GM10847 (cell line): ENCODE measurements around the gene ZNF366.

Source experiments
- POLR2A ChIP-seq: IDR thresholded peaks from 2 replicates; pipeline ENCODE4 v1.6.1; 2011; ENCODE audit not compliant: insufficient read length; ENCODE audit errors: extremely low read depth

ZNF366 gene

DNA sequence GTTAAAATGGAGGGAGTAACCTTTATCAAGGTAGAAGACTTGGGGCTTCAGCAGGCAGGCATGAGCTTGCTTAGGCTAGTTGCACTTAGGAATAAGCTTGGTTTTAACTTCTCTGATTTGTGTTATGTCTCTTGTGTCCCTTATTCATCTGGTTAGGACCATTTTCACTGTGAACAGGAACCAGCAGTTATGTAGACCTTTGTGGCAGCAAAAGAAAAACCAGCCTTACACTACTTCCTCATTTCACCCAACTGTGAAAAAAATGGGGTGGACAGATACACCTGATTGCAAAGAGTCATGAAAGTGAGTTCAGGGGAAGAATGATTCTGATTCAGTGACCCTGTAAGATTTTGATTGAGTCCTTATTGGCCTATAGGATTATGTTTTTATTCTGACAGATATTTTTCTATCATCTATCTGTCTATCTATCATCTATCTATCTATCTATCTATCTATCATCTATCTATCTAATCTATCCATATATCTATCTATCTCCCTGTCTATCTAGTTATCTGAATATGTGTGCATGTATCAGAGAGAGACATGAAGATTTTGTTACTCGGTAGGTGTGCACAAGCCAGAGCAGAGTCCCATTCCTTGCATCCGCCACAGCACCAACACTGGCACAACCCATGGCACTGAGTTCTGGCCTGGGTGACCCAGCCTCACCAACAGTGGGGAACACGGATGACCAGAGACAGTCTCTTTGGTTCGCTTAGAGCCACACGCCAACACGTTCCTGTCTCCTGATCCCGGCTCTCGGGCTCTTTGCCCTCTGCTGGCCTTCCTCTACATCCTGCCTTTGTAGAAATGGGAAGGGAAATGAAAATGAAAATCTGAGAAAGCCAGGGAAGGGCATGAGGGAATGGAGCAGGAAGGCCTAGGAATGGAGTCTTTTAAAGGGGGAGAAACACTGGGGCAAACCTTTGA, 1.3 kb upstream of the ZNF366 start:
- no peak for TF ChIP-seq POLR2A

DNA sequence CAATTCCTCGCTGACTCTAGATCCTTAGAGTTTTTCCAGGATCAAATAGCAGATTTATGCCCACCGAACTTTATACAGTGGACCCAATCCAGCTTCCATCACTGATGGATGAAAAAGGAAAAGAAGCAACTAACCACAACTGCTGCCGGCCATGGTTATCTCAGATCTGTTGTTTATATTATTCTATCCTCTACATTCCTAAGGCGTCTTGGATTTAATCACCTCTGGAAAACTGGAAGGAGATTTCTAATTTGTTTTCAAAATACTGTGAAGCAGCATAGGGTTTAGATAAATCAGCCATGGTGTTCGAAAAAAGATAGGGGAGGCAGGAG, 663 bp upstream of the ZNF366 start:
- no peak for TF ChIP-seq POLR2A

DNA sequence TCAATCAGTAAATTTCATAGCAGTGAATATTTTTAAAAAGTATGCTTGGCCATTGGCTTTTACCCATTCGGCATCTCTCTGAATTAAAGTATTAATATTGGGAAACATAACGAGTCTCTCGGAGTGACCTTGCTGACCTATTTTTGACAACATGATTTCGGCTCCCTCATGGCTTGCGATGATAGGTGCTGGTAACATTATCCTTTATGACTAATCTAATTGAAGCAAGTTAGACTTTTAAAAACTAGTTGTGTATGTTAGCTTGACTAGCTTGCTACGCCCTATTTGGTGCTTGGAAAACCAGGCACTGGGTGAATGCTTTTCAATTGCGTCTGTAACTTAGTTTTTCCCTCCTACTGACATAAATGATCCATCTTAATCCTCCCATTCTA, 1.1 kb downstream of the ZNF366 start:
- TF ChIP-seq POLR2A: no peak

DNA sequence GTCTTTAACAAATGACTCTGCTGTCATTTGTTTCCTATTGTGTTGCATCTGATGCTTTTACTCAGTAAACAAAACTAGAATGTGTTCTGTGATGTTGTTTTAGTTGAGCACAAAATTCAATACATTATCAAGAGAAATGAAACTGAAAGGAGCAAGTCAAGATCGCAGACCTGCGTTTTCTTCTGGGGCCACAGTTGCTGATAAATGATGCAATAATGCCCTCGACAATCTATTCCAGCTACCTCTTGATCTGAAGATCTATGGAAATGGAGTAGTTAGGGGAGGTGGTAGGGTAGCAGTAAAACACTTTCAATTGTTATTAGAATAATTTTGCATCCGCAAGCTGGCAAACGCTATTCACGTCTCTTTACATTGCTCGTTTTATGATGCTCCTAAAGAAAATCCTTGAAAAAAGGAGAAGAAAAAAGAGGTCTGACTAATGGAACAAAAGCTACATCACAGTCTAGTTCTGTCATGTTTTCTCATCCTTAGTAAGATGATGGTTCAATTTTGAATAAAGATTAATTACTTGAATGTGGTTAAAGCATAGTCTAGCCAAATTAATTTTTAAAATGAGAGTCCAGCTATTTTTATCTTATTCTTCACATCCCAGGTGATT, 1.6 kb downstream of the ZNF366 start:
- TF ChIP-seq POLR2A: no peak

DNA sequence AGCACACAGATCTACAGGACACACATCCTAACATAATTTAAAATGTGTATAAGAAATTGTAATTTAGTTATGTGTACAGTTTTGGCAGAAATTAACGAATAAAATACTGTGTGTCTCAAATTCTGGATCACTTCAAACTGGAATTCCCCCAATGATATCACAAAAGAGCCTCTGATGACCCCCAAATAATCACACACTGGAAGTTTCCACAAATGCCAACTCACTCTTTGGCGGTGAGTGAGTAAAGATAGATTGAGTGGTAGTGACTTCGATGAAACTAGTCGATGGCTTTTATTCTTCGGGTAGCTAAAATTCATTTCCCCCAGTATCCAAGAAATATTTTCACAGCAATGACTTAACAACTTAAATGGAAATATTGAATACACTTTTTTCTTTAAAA, 2.2 kb downstream of the ZNF366 start:
- TF ChIP-seq POLR2A: no peak

DNA sequence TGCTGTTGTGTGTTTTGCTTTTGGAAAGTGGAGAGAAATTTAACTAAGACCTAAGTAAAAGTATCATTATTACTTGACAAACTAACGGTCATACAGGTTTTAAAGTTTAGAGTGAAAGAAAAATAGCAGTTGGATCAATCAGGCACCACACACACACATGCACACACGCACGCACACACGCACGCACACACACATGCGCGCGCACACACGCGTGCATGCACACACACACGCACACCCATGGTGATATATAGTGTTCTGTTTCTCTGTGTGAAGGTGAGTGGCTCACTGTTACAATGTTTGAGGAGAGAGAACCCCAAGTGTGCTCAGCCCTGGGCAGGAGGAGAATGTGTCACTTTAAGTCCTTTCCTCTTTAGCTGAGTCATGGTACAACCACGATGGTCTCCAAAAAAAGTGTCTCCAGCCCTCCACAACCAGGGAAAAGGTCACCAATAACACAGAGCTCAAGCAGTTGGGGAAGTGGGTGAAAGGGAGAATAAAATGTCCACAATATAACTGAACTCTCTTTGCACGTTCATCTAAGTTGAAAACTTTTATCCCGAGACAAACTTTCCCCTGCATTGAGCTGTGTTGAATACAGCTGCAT, 3.2 kb downstream of the ZNF366 start:
- TF ChIP-seq POLR2A: no peak

DNA sequence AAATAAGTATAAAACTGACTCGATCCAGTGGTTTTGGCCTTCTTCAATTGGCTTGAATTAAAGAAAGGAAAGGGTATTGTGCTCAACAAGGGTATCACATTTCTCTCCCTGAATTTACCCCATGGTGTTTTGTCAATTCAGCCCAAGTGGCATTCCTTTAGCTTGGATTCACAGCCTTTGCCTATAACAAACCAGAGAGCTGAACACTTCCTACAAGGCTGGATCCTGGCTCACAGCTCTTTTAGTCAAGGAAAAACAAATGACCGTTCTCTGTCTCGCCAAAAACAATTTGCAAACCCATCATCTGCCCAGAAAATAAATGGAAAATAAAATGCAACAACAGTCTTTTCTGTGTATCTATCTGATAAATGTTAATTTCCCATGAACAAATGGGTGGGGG, 5.7 kb downstream of the ZNF366 start:
- no peak for TF ChIP-seq POLR2A

DNA sequence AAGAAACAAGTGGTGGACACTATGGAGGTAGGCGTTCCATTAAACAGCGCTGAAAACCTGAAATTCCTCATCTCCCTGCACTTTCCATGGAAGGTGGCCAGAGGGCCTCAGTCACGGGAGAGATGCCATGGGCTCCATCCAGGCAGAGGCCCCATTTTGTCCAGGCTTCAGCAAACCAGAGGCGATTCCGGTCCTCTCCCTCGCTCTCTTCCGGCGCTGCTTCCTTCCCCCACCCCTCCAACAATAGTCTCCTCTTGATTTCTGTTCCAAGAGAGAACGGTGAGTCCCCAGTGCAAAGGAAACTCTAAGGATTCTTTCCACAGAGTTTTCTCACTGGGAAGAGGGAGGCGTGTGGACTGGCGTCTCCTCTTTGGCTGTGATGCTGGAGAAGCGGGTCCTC, 7.5 kb downstream of the ZNF366 start:
- no peak for TF ChIP-seq POLR2A

DNA sequence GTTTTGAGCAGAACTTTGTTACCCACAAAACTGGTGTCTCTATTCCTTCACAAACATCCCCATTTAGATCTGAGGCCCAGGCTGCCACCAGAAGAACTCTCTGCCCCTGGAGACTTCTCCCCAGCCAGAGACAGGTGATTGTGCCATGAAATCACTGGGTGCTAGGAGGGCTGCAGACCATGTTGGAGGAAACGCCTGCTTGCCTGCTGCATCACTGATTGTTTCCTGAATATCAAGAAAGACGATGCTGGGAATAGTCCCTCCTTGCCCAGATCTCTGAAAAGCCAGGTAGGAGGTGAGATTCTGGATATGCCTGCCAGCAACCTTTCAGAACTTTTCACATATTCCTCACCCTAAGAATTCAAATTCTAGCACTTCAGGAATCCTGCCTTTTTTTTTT, 8.1 kb downstream of the ZNF366 start:
- TF ChIP-seq POLR2A: no peak

DNA sequence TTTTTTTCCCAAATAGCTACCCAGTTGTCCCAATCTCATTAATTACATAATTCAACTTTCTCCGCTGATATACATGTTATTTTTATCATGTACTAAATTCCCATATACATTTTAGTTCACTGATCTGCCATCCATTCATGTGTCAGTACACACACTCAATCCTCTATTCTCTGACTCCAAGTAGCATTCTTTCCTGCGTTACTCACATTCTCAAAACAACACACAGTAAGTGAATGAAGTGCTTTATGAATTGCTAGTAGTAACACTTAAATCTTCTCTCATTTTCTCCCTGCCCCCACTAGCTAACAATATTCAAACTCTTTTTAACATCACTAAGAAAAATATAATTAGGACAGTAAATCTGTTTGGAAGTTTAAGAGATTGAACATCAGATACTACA, 8.9 kb downstream of the ZNF366 start:
- no peak for TF ChIP-seq POLR2A

DNA sequence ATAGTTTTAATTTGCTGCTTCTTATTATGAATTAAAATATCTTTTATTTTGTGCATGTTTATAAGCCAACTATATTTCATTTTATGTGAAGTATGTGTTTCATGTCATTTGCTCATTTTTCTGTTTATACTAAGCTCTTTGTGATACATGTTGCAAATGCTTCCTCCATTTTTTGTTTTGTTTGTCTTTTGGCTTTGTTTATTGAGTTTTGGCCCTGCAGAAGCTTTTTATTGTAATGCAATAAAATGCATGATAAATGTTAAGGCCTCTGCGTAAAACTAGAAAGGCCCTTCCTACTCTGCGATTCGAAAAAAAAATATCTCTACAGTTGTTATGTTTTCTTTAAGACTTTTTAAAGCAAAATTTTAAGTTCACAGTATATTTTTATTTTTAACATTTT, 9.4 kb downstream of the ZNF366 start:
- TF ChIP-seq POLR2A: no peak

DNA sequence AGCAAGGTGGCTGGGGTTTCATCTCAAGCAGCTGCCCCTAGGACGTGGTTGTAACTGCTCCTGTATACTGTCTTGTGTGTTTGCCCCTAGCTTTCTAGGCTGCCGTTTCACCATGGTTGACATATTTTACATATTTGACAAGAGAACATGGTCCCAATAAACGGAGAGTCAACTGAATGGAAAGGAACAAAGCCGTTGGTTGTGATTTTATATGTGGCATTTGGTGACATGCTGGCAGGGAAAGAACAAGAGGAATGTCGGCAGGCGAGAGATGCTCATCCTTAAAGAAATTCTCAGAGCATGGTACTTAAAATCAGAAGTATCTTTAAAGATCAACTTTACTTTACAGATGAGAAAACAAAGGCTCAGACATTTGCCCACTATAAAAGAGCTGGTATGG, 11.8 kb downstream of the ZNF366 start:
- no peak for TF ChIP-seq POLR2A

DNA sequence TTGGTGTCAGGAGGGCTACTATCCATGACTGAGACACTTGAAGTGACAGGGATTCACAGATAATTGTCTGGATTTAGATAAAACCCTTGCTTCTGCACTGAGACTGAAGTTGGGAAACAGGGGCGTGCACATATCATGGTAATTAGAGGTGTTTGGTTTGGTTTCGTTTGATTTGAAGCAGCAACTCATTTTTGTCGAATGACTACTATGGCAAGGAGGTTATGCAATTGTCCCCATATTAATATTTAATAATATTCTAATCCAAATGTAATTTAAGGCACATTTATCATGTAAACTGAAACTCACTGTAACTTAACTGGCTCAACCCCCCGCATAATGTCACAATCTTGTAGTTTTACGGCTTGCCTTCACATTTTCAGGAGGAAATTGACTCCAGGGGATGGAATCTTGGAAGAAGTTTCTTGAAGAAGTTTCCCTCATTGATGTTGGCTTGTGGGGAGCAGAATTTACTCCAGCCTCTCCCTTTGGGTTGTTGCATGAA, 12.5 kb downstream of the ZNF366 start:
- no peak for TF ChIP-seq POLR2A

DNA sequence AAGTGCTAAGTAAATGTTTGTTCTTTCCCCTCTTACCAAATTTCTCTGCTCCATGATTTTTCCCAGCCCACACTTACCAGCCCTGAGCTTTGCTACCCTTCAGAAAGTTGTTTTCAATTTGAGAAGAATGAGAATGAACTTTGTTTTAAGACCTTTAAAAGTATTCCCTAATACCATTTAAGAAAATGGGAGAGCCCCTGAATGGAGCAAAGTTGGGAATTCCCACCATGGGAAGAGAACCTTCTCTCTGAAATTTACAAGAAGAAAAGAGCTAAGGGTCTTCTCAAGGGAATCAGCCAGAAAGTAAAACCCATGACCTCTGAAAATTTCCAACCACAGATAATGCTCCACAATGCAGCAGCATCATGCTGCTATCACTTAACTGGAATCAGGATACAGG, 17.7 kb downstream of the ZNF366 start:
- no peak for TF ChIP-seq POLR2A

DNA sequence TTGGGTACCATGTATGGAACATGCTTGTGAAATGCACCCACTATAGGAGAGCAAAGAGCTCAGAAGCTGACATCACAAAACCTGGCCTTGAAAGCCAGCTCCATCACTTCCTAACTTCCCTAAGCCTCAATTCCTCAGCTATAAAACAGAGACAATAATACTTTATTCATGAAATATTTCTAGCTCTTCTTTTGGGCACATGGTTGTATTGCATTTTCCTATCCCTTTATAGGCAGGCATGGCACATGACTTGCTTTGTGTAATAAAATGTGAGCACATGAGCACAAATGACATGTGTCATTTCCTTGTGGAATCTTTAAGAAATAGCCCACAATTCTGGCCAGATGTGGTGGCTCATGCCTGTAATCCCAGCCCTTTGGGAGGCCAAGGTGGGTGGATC, 18.5 kb downstream of the ZNF366 start:
- no peak for TF ChIP-seq POLR2A

DNA sequence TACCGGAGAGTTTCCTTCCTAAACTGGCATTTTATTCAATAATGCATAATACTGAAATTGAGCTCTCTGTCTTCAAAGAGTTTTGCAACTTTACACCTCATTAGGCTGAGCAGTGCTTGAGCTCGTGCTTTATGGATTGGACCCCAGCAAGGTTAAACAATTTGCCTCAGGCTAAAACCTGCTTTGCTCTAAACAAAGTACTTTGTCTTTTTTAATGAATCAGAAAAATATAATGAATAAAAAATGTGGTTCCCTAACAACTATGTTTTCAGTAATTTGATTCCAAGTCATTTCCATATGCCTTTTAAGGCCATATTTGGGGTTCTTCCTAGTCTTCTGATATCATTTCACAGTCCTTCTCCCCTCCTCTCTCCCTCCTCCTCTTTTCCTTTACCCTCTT, 20.0 kb downstream of the ZNF366 start:
- TF ChIP-seq POLR2A: no peak

DNA sequence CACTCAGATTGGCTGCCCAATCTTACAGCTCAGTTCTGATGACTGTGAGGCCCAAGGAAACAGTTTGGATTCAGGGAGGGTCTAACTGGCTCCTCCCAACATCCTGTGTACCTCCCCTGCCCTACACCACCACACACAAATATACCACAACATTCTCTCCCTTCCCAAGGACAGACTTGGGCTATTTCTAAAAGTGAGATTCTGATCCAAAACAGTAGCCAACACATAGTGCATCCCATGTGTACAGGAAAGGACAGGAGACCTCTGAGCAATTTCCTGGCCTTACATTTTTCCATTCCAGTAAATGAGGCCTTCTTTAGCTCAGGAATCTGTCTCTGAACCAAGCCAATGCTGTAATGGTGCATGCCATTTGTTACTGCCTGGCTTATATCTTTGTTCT, 20.8 kb downstream of the ZNF366 start:
- TF ChIP-seq POLR2A: no peak

DNA sequence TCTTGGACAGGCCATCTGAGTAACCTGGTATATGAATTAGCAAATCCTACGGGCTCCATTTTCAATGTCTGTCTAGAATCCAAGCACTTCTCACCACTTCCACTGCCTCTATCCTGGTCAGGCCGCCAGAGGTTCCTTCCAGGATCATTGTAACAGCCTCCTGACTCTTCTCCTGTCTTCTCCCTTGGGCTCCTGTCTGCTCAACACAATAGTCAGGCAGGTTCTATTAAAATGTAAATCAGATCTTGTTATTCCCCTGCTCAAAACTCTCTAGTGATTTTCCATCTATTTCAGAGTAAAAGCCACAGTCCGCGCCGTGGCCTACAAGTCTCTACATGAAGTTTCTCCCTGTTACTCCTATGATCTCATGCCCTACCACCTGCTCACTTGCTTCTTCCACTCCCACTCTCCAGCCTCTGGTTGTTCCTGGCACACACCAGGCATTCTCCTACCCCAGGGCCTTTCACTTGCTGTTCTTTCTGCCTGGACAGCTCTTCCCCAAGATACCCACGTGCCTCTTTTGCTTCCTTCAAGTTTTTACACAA, 21.7 kb downstream of the ZNF366 start:
- TF ChIP-seq POLR2A: no peak
